PC-9 (cell line): ENCODE results near the gene AKAP13.

Source experiments
- EZH2 ChIP-seq: fragments of 200-600 bp; sonication (generic); IDR thresholded peaks from 2 replicates; pipeline ENCODE4 v1.8.0; 2017; ENCODE audit warnings: antibody characterized with exemption, low read depth
- TF ChIP-seq, protein P1 (sequence below): fragments of 200-600 bp; sonication (generic); conservative IDR thresholded peaks from 2 replicates; pipeline ENCODE4 v1.6.1; 2017; ENCODE audit warnings: mixed run types, antibody characterized with exemption, mild to moderate bottlenecking, moderate library complexity

- TF ChIP-seq, protein P1, sequence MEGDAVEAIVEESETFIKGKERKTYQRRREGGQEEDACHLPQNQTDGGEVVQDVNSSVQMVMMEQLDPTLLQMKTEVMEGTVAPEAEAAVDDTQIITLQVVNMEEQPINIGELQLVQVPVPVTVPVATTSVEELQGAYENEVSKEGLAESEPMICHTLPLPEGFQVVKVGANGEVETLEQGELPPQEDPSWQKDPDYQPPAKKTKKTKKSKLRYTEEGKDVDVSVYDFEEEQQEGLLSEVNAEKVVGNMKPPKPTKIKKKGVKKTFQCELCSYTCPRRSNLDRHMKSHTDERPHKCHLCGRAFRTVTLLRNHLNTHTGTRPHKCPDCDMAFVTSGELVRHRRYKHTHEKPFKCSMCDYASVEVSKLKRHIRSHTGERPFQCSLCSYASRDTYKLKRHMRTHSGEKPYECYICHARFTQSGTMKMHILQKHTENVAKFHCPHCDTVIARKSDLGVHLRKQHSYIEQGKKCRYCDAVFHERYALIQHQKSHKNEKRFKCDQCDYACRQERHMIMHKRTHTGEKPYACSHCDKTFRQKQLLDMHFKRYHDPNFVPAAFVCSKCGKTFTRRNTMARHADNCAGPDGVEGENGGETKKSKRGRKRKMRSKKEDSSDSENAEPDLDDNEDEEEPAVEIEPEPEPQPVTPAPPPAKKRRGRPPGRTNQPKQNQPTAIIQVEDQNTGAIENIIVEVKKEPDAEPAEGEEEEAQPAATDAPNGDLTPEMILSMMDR, result no peak
- TF ChIP-seq EZH2, result no peak
These were observed 34.6 kb downstream of the AKAP13 start for GRCh38 chr15:85414991-85415390.
